ENCODE measurements around the gene CAPN6.

DNA sequence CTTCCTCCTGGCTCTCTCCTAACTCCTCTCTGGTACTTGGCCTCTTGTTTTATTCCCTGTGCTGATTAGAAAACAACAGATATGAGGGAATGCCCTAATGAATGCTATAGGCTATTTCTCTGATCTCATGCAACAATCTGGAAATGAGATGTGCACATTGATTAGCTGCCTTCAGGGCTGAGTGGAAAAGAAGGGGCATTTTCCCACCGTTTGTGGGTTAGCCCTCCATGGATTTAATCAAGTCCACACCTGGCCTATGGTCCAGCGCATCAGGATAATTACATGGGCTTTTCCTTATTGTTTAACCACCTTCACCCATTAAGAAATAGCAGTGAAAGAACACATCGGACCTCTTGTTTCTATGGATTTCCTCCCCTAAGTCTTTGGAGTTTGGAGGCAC is 70.0 kb downstream of the CAPN6 start:
- TF ChIP-seq, protein P1, sequence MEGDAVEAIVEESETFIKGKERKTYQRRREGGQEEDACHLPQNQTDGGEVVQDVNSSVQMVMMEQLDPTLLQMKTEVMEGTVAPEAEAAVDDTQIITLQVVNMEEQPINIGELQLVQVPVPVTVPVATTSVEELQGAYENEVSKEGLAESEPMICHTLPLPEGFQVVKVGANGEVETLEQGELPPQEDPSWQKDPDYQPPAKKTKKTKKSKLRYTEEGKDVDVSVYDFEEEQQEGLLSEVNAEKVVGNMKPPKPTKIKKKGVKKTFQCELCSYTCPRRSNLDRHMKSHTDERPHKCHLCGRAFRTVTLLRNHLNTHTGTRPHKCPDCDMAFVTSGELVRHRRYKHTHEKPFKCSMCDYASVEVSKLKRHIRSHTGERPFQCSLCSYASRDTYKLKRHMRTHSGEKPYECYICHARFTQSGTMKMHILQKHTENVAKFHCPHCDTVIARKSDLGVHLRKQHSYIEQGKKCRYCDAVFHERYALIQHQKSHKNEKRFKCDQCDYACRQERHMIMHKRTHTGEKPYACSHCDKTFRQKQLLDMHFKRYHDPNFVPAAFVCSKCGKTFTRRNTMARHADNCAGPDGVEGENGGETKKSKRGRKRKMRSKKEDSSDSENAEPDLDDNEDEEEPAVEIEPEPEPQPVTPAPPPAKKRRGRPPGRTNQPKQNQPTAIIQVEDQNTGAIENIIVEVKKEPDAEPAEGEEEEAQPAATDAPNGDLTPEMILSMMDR (IDR thresholded peaks at IDR 0.05; ENCODE audit: insufficient read depth, low read length), result no peak
- TF ChIP-seq POLR2AphosphoS5 (IDR thresholded peaks at IDR 0.05; ENCODE audit: low read depth), result no peak
- TF ChIP-seq, protein P2, sequence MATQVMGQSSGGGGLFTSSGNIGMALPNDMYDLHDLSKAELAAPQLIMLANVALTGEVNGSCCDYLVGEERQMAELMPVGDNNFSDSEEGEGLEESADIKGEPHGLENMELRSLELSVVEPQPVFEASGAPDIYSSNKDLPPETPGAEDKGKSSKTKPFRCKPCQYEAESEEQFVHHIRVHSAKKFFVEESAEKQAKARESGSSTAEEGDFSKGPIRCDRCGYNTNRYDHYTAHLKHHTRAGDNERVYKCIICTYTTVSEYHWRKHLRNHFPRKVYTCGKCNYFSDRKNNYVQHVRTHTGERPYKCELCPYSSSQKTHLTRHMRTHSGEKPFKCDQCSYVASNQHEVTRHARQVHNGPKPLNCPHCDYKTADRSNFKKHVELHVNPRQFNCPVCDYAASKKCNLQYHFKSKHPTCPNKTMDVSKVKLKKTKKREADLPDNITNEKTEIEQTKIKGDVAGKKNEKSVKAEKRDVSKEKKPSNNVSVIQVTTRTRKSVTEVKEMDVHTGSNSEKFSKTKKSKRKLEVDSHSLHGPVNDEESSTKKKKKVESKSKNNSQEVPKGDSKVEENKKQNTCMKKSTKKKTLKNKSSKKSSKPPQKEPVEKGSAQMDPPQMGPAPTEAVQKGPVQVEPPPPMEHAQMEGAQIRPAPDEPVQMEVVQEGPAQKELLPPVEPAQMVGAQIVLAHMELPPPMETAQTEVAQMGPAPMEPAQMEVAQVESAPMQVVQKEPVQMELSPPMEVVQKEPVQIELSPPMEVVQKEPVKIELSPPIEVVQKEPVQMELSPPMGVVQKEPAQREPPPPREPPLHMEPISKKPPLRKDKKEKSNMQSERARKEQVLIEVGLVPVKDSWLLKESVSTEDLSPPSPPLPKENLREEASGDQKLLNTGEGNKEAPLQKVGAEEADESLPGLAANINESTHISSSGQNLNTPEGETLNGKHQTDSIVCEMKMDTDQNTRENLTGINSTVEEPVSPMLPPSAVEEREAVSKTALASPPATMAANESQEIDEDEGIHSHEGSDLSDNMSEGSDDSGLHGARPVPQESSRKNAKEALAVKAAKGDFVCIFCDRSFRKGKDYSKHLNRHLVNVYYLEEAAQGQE (IDR thresholded peaks at IDR 0.05; ENCODE audit: insufficient replicate concordance, low read depth), result no peak
- no peak for TF ChIP-seq SPI1 (IDR thresholded peaks at IDR 0.05; ENCODE audit: borderline replicate concordance, low read depth)
